Stimulated activated CD4-positive, alpha-beta T cell treated with anti-CD3 and anti-CD28 coated beads, Interleukin-4, amount 100 ng/mL, for 4 hours (primary cell): ENCODE measurements around the gene ABCA5.
"Not testable (repeated sequence)": the region's sequence is repeated elsewhere in the genome, so short reads cannot be mapped to it uniquely, and the experiment has no call there.

Source experiments
- DNase-seq, 2 experiments: peaks; one replicate each; pipeline ENCODE4 v3.0.0-alpha.2; 2020

Gene ABCA5

DNA sequence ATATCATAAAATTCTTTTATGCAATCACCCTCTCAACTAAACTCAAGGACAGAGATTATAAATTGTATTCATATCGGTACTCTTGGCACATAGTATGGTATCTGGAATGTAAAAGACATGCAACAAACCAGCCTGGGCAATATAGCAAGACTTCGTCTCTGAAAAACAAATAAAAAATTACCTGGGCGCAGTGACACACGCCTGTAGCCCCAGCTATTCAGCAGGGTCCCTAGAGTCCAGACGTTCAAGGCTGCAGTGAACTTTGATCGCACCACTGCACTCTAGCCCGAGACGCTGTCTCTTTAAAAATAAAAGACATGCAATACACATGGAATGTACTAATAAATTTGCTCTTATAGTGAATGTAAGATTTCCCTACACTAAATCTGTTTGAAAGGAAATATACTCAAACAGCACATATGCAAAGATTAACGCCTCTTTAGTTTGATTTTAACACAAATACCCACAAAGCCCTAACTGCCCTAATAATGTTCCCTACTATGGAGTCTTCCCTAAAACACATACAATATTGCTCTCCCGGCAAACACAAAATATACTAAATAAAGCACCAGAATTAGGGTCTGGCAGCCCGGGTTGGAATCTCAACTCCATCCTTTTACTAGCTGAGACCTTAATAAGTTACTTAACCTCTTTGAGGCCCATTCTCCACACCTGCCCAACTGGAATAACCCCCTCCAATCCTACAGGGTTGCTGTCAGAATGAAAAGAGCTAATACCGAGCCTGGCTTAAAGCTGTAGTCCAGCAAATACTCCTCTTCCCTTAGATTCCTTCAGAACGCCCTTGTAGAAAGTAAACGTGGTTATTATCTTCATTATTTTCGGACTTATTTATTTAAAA lies 1.2 kb downstream of the ABCA5 start:
- DNase-seq = no peak

- DNase-seq = no peak
Observed at GRCh38 chr17:69323806-69324205, 3.1 kb downstream of the ABCA5 start.

DNA sequence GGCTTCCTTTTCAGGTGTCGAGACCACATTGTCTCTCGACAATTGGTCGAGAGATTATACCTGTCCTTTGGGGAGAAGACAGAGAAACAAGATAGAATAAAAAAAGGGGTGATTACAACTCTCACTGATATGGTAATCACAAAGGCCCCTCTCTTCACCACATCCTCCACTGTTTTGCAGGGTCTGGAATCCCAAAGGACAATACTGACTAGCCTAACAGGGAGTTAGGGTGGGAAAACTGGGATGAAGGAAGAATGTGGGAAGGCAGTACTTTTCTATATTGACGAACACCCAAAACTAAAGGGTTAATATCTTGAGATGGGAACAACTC lies 6.1 kb downstream of the ABCA5 start:
- DNase-seq = no peak

DNA sequence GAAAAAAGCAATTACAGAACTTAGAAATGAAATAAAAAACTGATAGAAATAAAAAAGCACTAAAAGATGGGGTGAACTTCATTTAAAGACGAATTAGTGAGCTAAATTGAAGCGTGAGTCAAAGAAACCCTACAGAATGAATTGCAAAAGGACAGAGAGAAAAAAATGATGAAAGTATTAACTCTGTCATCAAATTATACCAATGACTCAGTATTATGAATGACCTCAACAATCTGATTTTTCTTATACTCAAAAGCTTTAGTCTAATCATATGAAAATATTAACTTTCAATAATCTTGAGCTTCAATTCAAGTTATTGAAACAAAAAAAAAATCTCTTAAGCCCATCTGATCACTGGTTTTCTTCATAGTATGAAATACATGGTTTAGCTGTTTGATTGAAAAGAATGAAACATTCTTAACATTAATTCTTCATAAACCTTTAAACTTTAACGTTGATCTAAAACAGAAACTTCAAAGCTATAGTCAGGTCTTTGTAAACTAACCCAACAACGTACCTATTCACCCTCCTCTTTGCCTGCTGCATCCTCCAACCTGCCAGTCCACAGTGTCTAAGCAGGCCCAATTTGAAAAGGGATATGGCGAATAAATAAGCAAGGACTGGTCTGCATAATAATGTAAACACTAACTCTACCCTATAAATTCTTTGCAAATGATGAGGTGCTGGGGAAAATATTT lies 6.6 kb downstream of the ABCA5 start:
- no peak for DNase-seq

DNA sequence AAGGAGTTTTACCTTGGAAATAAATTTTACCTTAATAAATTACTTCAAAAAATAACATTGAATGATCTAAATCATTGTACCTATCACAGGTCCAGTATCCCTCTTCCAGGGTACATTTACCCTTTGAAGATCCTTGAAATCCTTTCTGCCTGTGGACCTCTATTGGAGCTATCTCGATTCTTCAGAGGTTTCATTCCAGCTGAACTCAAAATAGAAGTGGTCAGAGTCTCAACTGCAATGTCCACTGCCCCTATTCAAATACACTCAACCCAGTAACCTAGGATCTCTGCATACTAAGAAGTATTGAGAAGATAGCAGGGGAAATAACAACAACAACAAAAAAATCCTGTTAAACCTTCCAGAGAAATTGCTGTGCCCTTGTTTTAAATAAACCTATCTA lies 9.3 kb downstream of the ABCA5 start:
- DNase-seq = no peak

DNA sequence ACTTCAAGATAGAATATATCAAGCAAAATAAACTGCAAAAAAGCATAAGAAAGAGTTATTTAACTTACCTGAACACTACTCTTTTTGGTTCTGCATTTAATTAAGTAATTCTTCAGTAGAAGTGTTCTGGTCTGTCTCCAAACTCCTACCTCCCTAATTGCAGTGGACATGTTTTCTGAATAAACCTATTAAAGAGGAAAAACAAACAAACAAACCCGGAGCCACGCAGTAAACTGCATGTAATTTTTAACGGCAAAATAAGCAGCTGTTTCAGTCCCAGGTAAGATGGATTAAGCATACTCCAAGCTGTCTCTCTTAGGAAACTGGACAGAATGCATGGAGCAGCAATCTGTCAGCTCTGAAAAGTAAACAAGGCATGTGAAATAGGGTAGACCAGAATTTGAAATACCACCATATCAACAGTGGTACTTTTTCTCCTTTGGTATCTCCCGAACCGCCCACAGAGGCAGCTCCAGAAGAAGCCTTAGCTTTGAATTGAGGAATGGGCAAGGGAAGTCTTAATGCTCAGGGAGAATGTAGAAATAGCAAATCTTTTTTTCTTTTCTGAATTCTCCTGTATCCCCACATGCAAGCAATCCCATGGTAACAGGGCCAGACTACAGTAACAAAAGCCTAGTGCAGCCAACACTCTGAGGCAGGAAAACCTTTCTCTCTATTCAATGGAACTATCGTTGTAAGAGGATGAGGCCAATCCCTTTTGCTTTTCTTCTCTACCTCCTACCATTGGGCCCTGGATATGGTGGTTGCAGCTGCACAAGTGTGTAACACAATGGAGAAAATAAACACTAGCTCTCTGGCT lies 12.5 kb downstream of the ABCA5 start:
- no peak for DNase-seq

DNA sequence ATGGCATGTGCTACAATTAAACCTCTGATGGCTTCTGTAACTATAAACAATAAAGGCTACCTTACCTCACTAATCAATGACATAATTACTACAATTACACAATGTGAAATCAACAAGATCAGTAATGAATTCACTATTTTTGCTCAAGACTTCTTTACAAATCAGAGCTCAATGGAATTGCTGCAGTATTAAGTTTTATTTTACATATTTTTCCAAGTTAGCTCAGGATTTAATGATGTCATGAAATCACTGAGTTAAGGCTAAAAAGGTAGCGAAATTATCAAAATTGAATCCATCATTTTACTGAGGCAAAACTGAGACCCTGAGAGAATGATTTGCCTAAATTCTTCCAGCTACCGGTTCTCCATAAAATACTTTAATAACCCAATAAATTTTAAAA lies 21.8 kb downstream of the ABCA5 start:
- no peak for DNase-seq

DNA sequence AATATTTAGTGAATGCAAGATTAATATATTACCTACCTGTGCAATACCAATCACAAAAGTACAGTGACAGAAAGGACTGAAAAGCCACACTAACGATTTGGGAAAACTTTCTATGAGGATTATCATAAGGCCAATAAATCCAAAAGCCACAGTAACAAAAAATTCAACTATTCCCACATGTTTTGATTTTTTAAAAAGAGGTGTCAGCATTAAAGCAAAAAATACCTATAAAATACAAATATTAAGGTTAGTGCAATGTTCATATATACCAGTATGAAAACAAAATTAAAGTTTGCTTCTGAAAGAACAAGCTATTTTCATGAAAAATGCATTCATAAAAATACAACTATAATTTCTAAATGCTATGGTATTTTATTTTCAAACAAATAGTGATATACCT lies 24.3 kb downstream of the ABCA5 start:
- DNase-seq = no peak

- DNase-seq = no peak
Observed at GRCh38 chr17:69300222-69300621, 26.7 kb downstream of the ABCA5 start.

GRCh38 chr17:69298120-69298722 lies 28.7 kb downstream of the ABCA5 start:
- not testable (repeated sequence) for DNase-seq

GRCh38 chr17:69287168-69287567 lies 39.8 kb downstream of the ABCA5 start:
- DNase-seq = no peak

- no peak for DNase-seq
Observed at GRCh38 chr17:69286257-69286656, 40.7 kb downstream of the ABCA5 start.

DNA sequence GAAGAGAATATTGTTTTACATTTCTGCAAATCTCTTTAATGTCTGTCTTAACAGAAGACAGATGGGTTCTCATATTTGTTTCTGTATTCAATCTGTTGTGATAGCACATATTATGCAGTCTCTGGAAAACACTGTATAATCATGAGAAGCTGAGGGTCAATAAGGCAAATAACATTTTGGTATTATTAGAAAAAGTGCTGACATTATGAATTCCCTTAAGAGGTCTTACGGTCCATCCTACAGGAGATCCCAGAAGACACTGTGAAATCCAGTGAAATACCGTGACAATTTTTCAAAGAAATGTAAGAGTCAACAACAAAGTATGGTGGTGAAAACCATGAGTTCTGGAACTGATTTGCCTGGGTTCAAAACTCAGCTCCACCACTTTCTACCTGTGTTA lies 42.3 kb downstream of the ABCA5 start:
- no peak for DNase-seq

GRCh38 chr17:69282002-69282401 lies 44.9 kb downstream of the ABCA5 start:
- no peak for DNase-seq

- not testable (repeated sequence) for DNase-seq
Observed at GRCh38 chr17:69276279-69276678, 50.7 kb downstream of the ABCA5 start.

DNA sequence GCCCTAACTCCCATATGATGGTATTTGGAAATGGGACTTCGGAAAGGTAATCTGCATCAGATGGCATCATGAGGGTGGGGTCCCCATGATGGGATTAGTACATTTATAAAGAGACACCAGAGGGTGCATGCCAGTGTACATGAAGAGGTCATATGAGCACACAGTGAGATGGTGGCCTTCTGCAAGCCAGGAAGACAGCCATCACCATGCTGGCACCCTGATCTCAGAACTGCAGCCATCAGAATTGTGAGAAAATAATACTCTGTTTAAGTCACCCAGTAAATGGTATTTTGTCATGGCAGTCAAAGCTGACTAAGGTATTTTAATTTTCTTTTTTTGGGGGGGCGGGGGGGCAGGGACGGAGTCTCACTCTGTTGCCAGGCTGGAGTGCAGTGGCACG lies 51.2 kb downstream of the ABCA5 start:
- DNase-seq = no peak

GRCh38 chr17:69271023-69271422 lies 55.9 kb downstream of the ABCA5 start:
- DNase-seq = no peak

DNA sequence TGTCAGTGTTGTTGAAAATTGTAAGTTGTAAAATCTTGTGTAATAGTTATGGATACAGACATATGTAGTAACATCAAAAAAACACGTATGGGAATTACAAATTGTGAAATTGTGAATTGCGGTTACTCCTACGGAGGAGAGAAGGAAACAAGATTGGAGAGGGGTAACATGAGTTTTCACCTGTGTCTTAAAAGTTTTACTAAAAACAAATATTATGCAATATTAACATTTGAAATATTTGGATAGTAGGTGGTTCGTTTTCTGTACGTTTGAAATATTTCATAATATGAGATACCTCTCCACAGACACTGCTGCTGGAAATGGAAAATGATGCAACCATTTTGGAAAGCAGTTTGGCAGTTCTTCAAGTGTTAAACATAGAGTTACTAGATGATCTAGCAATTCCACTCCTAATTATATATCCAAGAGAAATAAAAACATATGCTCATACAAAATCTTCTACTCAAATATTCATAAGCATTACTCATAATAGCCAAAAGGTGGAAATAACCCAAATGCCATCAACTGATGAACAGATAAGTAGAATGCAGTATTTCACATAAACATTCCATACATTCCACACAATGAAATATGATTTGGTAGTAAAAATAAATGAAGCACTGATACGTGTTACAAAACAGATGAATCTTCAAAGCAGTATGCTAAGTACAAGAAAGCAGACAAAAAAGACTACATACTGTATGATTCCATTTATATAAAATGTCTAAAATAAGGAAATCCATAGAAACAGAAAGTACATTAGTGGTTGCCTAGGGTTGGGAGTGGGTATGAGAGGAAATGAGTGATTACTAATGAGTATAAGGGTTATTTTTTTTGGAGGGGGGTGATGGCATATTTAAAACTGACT lies 57.6 kb downstream of the ABCA5 start:
- DNase-seq = no peak

GRCh38 chr17:69268543-69269014 lies 58.4 kb downstream of the ABCA5 start:
- DNase-seq = no peak

DNA sequence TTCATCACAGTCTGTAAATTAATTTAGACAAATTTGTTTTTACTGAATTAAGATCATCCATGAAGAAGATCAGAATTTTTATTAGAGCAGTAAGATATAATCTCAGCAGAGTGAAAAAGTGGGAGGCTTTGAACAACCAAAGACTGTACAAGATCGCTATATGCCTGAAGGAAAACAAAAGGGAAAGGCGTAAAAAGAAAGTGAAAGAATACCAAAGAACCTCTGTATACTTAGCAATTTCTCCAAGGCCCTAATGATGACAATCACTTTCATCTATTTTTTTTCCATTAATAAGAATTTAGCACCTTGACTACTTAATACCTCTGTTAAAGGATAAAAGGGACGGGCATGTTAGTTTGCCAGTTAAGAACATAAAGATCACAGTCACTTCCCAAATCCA lies 59.7 kb downstream of the ABCA5 start:
- DNase-seq = no peak

- DNase-seq = no peak
Observed at GRCh38 chr17:69265873-69266272, 61.1 kb downstream of the ABCA5 start.

DNA sequence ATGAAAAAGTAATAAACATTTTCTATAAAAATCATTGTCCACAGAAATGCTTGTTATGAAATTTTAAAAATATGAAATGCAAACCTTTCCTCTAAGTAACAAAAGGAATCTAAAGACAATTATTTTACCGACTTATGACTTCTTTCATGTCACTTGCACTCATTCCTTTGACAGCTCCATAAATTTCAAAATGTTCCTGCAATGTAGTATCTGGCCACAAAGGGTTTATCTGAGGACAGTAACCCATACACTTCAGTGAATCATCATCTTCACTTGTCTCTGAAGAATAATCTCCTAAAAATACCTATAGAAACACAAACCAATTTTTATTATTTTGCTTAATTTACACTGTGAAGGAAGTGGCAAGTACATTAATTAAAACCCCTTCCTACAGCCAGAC lies 72.7 kb downstream of the ABCA5 start:
- DNase-seq = no peak
